ENCODE data around the gene GMDS. TPM values are rescaled to one million over a fixed set of nuclear protein-coding genes. Genes with fewer than 3 reads are reported as not detected.

Gene GMDS
- total RNA-seq, 1 donor from 2014 or later: 27.0 TPM

GRCh38 chr6:1787894-1788293 lies 457.5 kb downstream of the GMDS start:
- no peak for TF ChIP-seq CTCF (IDR thresholded peaks at IDR 0.05; ENCODE audit: insufficient read depth, low read length, poor library complexity, severe bottlenecking)
- Histone ChIP-seq H3K4me3 (ENCODE audit: low read depth, low read length) (no peak overlapping the region), H3K27me3 (ENCODE audit: control insufficient read depth, insufficient read depth, low read length) (no peaks in the 10 kb centered on the region), H3K36me3 (ENCODE audit: control insufficient read depth, insufficient read depth, low read length) (no peaks in the 10 kb centered on the region)
- no peak for DNase-seq (ENCODE audit: low read depth)

GRCh38 chr6:1786455-1787453 lies 458.7 kb downstream of the GMDS start:
- no peak for DNase-seq (ENCODE audit: low read depth)
- no peak overlapping the region for H3K4me3 ChIP-seq (ENCODE audit: low read depth, low read length)
- no peak for TF ChIP-seq CTCF (IDR thresholded peaks at IDR 0.05; ENCODE audit: insufficient read depth, low read length, poor library complexity, severe bottlenecking)
- no peaks in the 10 kb centered on the region for H3K36me3 ChIP-seq (ENCODE audit: control insufficient read depth, insufficient read depth, low read length)
- no peaks in the 10 kb centered on the region for H3K27me3 ChIP-seq (ENCODE audit: control insufficient read depth, insufficient read depth, low read length)

- Histone ChIP-seq H3K36me3 (ENCODE audit: control insufficient read depth, insufficient read depth, low read length) (no peaks in the 10 kb centered on the region), H3K4me3 (ENCODE audit: low read depth, low read length) (no peak overlapping the region), H3K27me3 (ENCODE audit: control insufficient read depth, insufficient read depth, low read length) (no peaks in the 10 kb centered on the region)
- DNase-seq (ENCODE audit: low read depth): no peak
- no peak for TF ChIP-seq CTCF (IDR thresholded peaks at IDR 0.05; ENCODE audit: insufficient read depth, low read length, poor library complexity, severe bottlenecking)
Measured at GRCh38 chr6:1784422-1784884, 461.0 kb downstream of the GMDS start.

GRCh38 chr6:1781817-1782184 lies 463.6 kb downstream of the GMDS start:
- no peak for TF ChIP-seq CTCF (IDR thresholded peaks at IDR 0.05; ENCODE audit: insufficient read depth, low read length, poor library complexity, severe bottlenecking)

GRCh38 chr6:1781152-1781816 lies 464.1 kb downstream of the GMDS start:
- H3K4me3 ChIP-seq (ENCODE audit: low read depth, low read length): no peak overlapping the region
- no peak for TF ChIP-seq CTCF (IDR thresholded peaks at IDR 0.05; ENCODE audit: insufficient read depth, low read length, poor library complexity, severe bottlenecking)

More at GRCh38 chr6:1781817-1782184, 463.6 kb downstream of the GMDS start:
- DNase-seq (ENCODE audit: low read depth): no peak
- no peak overlapping the region for H3K4me3 ChIP-seq (ENCODE audit: low read depth, low read length)
- no peaks in the 10 kb centered on the region for H3K27me3 ChIP-seq (ENCODE audit: control insufficient read depth, insufficient read depth, low read length)
- no peaks in the 10 kb centered on the region for H3K36me3 ChIP-seq (ENCODE audit: control insufficient read depth, insufficient read depth, low read length)

More at GRCh38 chr6:1781152-1781816, 464.1 kb downstream of the GMDS start:
- Histone ChIP-seq H3K36me3 (ENCODE audit: control insufficient read depth, insufficient read depth, low read length) (no peaks in the 10 kb centered on the region), H3K27me3 (ENCODE audit: control insufficient read depth, insufficient read depth, low read length) (no peaks in the 10 kb centered on the region)
- DNase-seq (ENCODE audit: low read depth): no peak

Data from kidney epithelial cell (primary cell).